Neural cell (in vitro differentiated cells): ENCODE measurements around the gene RPL12. TPM values are rescaled to one million over a fixed set of nuclear protein-coding genes. Genes with fewer than 3 reads are reported as not detected.

Experiments used
- polyA plus RNA-seq: library from polyadenylated mRNA; depleted of rRNA; stranded (reverse); fragments of >200 nt; gene quantifications from 2 replicates; pipeline ENCODE4 v1.2.3, GENCODE V29; 2014
- small RNA-seq, 3 experiments: library from RNA; depleted of rRNA; stranded (forward); fragments of <200 nt; gene quantifications; one replicate each; pipeline ENCODE3, GENCODE V24; 2012

The RPL12 gene
- polyA plus RNA-seq, 1 donor from 2014 or later = 862 TPM

Small RNA genes lying within 50 kb of the gene (small RNA-seq; reads per million reads assigned to genes)
- gene RF00019 (0 to 1.2 (median 0) reads per million in 3 experiments), gene SNORA65 (320 to 1,155 (median 639) reads per million in 3 experiments)

Other genes starting within 250 kb of the RPL12 start
- 20.0 and 43.8 TPM in 2 replicates for gene GARNL3, start 186.6 kb downstream of the RPL12 start, polyA plus RNA-seq
- gene SLC2A8, start 54.2 kb downstream of the RPL12 start, polyA plus RNA-seq = 10.2 and 24.0 TPM in 2 replicates
- 2.9 and 3.3 TPM in 2 replicates for gene ZNF79, start 27.0 kb downstream of the RPL12 start, polyA plus RNA-seq
- 21.6 and 27.1 TPM in 2 replicates for gene LRSAM1, start 104 bp upstream of the RPL12 start, polyA plus RNA-seq
- gene STXBP1, start 160.9 kb upstream of the RPL12 start, polyA plus RNA-seq = 42.5 and 66.2 TPM in 2 replicates